ENCODE data around the gene FAM204A. TPM values are rescaled to one million over a fixed set of nuclear protein-coding genes. Genes with fewer than 3 reads are reported as not detected.
A peak's percentile ranks its signal among the peaks of the same experiment; 100 is the strongest.

FAM204A gene
- total RNA-seq: 55.3 and 64.7 TPM in 2 replicates
- long read RNA-seq, full-length matches to known transcripts: 45 of 68 reads
- long read RNA-seq, partial matches to known transcripts: 11 of 68 reads
- long read RNA-seq, other reads (novel, unspliced or antisense): 12 of 68 reads

GRCh38 chr10:118341791-118342637 is at the start of gene FAM204A:
Gene FAM204A (minus strand): TSS chr10:118342324. CDS start chr10:118336415, 5,909 bp downstream.
- H3K4me3 Mint-ChIP-seq (ENCODE audit: low read depth): peak within 1 kb of the TSS; percentile 86
- peaks cover 4% of the 10 kb centered on the region for H3K27me3 Mint-ChIP-seq
- DNase-seq (ENCODE audit: low spot score, unreplicated experiment): peak; percentile 91
- peaks cover 14% of the 10 kb centered on the region for H3K4me1 Mint-ChIP-seq (ENCODE audit: low read depth)
- TF ChIP-seq CTCF (IDR thresholded peaks at IDR 0.05; ENCODE audit: unreplicated experiment): no peak
- H3K36me3 Mint-ChIP-seq (ENCODE audit: insufficient read depth): no peaks in the 10 kb centered on the region
- peak within 1 kb of the TSS; percentile 96 for H3K27ac Mint-ChIP-seq
- no peaks in the 10 kb centered on the region for H3K9me3 Mint-ChIP-seq (ENCODE audit: low read depth)

- no peak for DNase-seq (ENCODE audit: low spot score, unreplicated experiment)
- no peaks in the 10 kb centered on the region for H3K36me3 Mint-ChIP-seq (ENCODE audit: insufficient read depth)
- H3K4me1 Mint-ChIP-seq (ENCODE audit: low read depth): peaks cover 1% of the 10 kb centered on the region
- H3K27me3 Mint-ChIP-seq: peaks cover 41% of the 10 kb centered on the region
- no peak overlapping the region for H3K4me3 Mint-ChIP-seq (ENCODE audit: low read depth)
- TF ChIP-seq CTCF (IDR thresholded peaks at IDR 0.05; ENCODE audit: unreplicated experiment): no peak
- H3K27ac Mint-ChIP-seq: no peak overlapping the region
- H3K9me3 Mint-ChIP-seq (ENCODE audit: low read depth): no peaks in the 10 kb centered on the region
These were observed 41.6 kb upstream of the FAM204A start for GRCh38 chr10:118383699-118384098.

GRCh38 chr10:118383063-118383689 is 41.1 kb upstream of the FAM204A start:
- H3K27me3 Mint-ChIP-seq: peaks cover 41% of the 10 kb centered on the region
- peaks cover 1% of the 10 kb centered on the region for H3K4me1 Mint-ChIP-seq (ENCODE audit: low read depth)
- no peak overlapping the region for H3K4me3 Mint-ChIP-seq (ENCODE audit: low read depth)
- no peak overlapping the region for H3K27ac Mint-ChIP-seq
- no peak for DNase-seq (ENCODE audit: low spot score, unreplicated experiment)
- H3K36me3 Mint-ChIP-seq (ENCODE audit: insufficient read depth): no peaks in the 10 kb centered on the region
- H3K9me3 Mint-ChIP-seq (ENCODE audit: low read depth): no peaks in the 10 kb centered on the region
- TF ChIP-seq CTCF (IDR thresholded peaks at IDR 0.05; ENCODE audit: unreplicated experiment): no peak

GRCh38 chr10:118374404-118374803 is 32.3 kb upstream of the FAM204A start:
- Mint-ChIP-seq H3K4me1 (ENCODE audit: low read depth) (no peaks in the 10 kb centered on the region), H3K4me3 (ENCODE audit: low read depth) (no peak overlapping the region), H3K9me3 (ENCODE audit: low read depth) (no peaks in the 10 kb centered on the region), H3K36me3 (ENCODE audit: insufficient read depth) (no peaks in the 10 kb centered on the region), H3K27ac (no peak overlapping the region), H3K27me3 (peaks cover 5% of the 10 kb centered on the region)
- TF ChIP-seq CTCF (IDR thresholded peaks at IDR 0.05; ENCODE audit: unreplicated experiment): no peak
- no peak for DNase-seq (ENCODE audit: low spot score, unreplicated experiment)

- Mint-ChIP-seq H3K36me3 (ENCODE audit: insufficient read depth) (no peaks in the 10 kb centered on the region), H3K27me3 (peaks cover 5% of the 10 kb centered on the region), H3K27ac (no peak overlapping the region), H3K4me3 (ENCODE audit: low read depth) (no peak overlapping the region), H3K9me3 (ENCODE audit: low read depth) (no peaks in the 10 kb centered on the region), H3K4me1 (ENCODE audit: low read depth) (no peaks in the 10 kb centered on the region)
- DNase-seq (ENCODE audit: low spot score, unreplicated experiment): no peak
- TF ChIP-seq CTCF (IDR thresholded peaks at IDR 0.05; ENCODE audit: unreplicated experiment): no peak
These were observed 31.7 kb upstream of the FAM204A start for GRCh38 chr10:118373786-118374185.

Measured in progenitor cell of endocrine pancreas (in vitro differentiated cells).